BLaER1 treated with 17β-estradiol and CSF1 and Interleukin-3, amounts not matched to agents 10 nM and 100 nM (cell line): ENCODE data around the gene EPN3.

Source experiments
- H3K27ac ChIP-seq, 11 experiments: shearing (Covaris generic); formaldehyde crosslinking; 2 replicates each; pipeline ENCODE4 v1.8.1; 2022
- H3K27me3 ChIP-seq, 11 experiments: shearing (Covaris generic); formaldehyde crosslinking; 2 replicates each; pipeline ENCODE4 v1.8.1; 2022
- H3K36me3 ChIP-seq, 11 experiments: shearing (Covaris generic); formaldehyde crosslinking; 2 replicates each; pipeline ENCODE4 v1.8.1; 2022
- H3K4me1 ChIP-seq, 10 experiments: shearing (Covaris generic); formaldehyde crosslinking; 2 replicates each; pipeline ENCODE4 v1.8.1; 2022
- H3K4me2 ChIP-seq, 11 experiments: shearing (Covaris generic); formaldehyde crosslinking; 2 replicates each; pipeline ENCODE4 v1.8.1; 2022
- H3K4me3 ChIP-seq, 10 experiments: shearing (Covaris generic); formaldehyde crosslinking; 2 replicates each; pipeline ENCODE4 v1.8.1; 2022
- H3K9ac ChIP-seq, 11 experiments: shearing (Covaris generic); formaldehyde crosslinking; 2 replicates each; pipeline ENCODE4 v1.8.1; 2022
- H3K9me3 ChIP-seq, 11 experiments: shearing (Covaris generic); formaldehyde crosslinking; replicated peaks in 1 of 11; 2 replicates each; pipeline ENCODE4 v1.8.1; 2022
- H4K20me1 ChIP-seq, 11 experiments: shearing (Covaris generic); formaldehyde crosslinking; 2 replicates each; pipeline ENCODE4 v1.8.1; 2022
- Cebpa-rat ChIP-seq, 11 experiments: shearing (Covaris generic); IDR thresholded peaks; 2 replicates each; pipeline ENCODE4 v1.8.1; 2022

The EPN3 gene

DNA sequence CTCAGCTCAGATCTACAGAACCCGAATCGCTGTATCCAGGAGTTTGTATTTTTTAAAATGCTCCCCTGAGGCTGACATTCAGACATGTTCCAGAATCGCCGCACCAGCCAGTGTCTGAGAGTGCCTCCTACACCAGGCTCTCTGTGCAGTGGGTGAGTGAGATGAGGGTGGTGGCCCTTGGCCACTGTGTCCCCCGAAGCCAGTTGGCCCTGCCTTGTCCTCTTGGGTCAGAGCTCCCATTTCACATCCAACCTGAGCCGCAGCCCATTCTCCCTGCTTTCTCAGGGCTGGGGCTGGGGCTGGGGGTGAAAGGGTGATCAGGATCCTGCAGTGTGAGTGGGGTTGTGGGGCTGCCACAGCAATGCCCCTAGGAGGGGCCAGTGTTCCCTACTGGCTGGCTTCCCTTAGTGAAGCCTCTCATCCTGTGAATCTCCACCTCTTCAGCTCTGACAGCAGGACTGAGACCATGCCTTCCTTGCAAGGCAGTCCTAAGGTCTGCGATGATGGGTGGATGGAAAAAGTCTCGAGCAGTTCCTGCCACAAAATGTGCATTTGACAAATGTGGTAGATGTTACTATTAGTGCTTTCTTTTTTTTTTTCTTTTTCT lies 37.2 kb upstream of the EPN3 start:
- no peak overlapping the region for H3K4me3 ChIP-seq
- no peaks in the 10 kb centered on the region for H3K4me1 ChIP-seq
- 0 out of 22 replicates have a peak, but pooled peaks cover 0 to 5% (median 0%) of the 10 kb centered on the region in 11 experiments for H3K9me3 ChIP-seq
- no peak overlapping the region for H3K27ac ChIP-seq
- H3K27me3 ChIP-seq, result no peaks in the 10 kb centered on the region
- no peak for TF ChIP-seq Cebpa-rat (IDR thresholded peaks at IDR 0.05)
- no peak overlapping the region for H3K4me2 ChIP-seq
- no peaks in the 10 kb centered on the region for H3K36me3 ChIP-seq
- H3K9ac ChIP-seq, result no peak overlapping the region
- no peaks in the 10 kb centered on the region for H4K20me1 ChIP-seq

- no peak overlapping the region for H3K4me2 ChIP-seq
- no peak overlapping the region for H3K4me3 ChIP-seq
These were observed 36.6 kb upstream of the EPN3 start for GRCh38 chr17:50495918-50496317.

GRCh38 chr17:50498021-50498874 lies 34.3 kb upstream of the EPN3 start:
- Histone ChIP-seq H3K9me3 (0 out of 22 replicates have a peak, but pooled peaks cover 0 to 5% (median 0%) of the 10 kb centered on the region in 11 experiments), H4K20me1 (no peaks in the 10 kb centered on the region), H3K27me3 (no peaks in the 10 kb centered on the region), H3K9ac (no peak overlapping the region), H3K36me3 (no peaks in the 10 kb centered on the region), H3K4me2 (no peak overlapping the region), H3K4me1 (peaks cover 0 to 8% (median under 1%) of the 10 kb centered on the region in 10 experiments; a peak in 7 of 20 replicates), H3K27ac (no peak overlapping the region), H3K4me3 (no peak overlapping the region)
- no peak for TF ChIP-seq Cebpa-rat (IDR thresholded peaks at IDR 0.05)

More at GRCh38 chr17:50495918-50496317, 36.6 kb upstream of the EPN3 start:
- Histone ChIP-seq H3K9ac (no peak overlapping the region), H4K20me1 (no peaks in the 10 kb centered on the region), H3K27me3 (no peaks in the 10 kb centered on the region), H3K36me3 (no peaks in the 10 kb centered on the region), H3K9me3 (0 out of 22 replicates have a peak, but pooled peaks cover 0 to 5% (median 0%) of the 10 kb centered on the region in 11 experiments), H3K27ac (no peak overlapping the region), H3K4me1 (no peaks in the 10 kb centered on the region)
- no peak for TF ChIP-seq Cebpa-rat (IDR thresholded peaks at IDR 0.05)

DNA sequence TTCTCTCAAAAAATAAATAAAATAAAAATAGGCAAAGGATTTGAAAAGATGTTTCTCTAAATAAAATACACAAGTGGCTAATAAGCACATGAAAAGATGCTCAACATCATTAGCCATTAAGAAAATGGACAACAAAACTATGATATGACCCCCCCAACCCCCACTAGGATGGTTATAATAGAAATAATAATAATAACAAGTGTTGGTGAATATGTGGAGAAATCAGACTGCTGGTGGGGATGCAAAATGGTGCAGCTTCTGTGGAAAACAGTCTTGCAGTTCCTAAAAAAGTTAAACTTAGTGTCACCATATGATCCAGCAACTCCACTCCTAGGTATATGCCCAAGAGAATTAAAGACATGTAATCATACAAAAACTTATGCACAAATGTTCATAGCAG lies 33.3 kb upstream of the EPN3 start:
- H3K9ac ChIP-seq, result no peak overlapping the region
- H3K4me2 ChIP-seq, result no peak overlapping the region
- TF ChIP-seq Cebpa-rat (IDR thresholded peaks at IDR 0.05), result no peak
- no peaks in the 10 kb centered on the region for H4K20me1 ChIP-seq
- H3K4me3 ChIP-seq, result no peak overlapping the region
- no peak overlapping the region for H3K27ac ChIP-seq
- no peaks in the 10 kb centered on the region for H3K27me3 ChIP-seq
- peaks cover 0 to 18% (median 9%) of the 10 kb centered on the region in 10 experiments; a peak in 15 of 20 replicates for H3K4me1 ChIP-seq
- H3K36me3 ChIP-seq, result no peaks in the 10 kb centered on the region
- 0 out of 22 replicates have a peak, but pooled peaks cover 0 to 5% (median 0%) of the 10 kb centered on the region in 11 experiments for H3K9me3 ChIP-seq

- Histone ChIP-seq H3K4me3 (no peak overlapping the region), H3K36me3 (no peaks in the 10 kb centered on the region), H3K27me3 (no peaks in the 10 kb centered on the region), H4K20me1 (no peaks in the 10 kb centered on the region), H3K4me2 (no peak overlapping the region), H3K9me3 (0 out of 22 replicates have a peak, but pooled peaks cover 0 to 5% (median 0%) of the 10 kb centered on the region in 11 experiments), H3K4me1 (peaks cover 0 to 22% (median 13%) of the 10 kb centered on the region in 10 experiments; a peak in 15 of 20 replicates), H3K9ac (no peak overlapping the region), H3K27ac (no peak overlapping the region)
- TF ChIP-seq Cebpa-rat (IDR thresholded peaks at IDR 0.05), result no peak
These were observed 32.8 kb upstream of the EPN3 start for GRCh38 chr17:50499721-50500120.

DNA sequence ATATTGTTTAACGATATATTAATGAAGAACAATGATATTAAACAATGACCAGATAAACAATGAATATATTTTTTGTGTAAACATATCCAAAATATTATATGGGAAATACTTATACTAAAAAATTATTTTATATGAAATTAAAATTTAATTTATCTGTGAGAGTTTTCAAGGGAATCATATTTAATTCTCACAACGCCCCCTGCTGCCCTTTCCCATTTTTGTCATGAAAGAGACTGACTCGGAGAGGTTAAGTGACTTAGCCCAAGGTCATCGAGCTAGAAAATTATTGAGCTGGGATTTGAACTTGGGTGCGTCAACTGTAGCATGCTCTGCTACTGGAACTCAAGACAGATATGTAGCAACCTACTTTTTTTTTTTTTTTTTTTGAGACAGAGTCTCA lies 31.5 kb upstream of the EPN3 start:
- Histone ChIP-seq H3K4me2 (no peak overlapping the region), H3K27ac (no peak overlapping the region)

DNA sequence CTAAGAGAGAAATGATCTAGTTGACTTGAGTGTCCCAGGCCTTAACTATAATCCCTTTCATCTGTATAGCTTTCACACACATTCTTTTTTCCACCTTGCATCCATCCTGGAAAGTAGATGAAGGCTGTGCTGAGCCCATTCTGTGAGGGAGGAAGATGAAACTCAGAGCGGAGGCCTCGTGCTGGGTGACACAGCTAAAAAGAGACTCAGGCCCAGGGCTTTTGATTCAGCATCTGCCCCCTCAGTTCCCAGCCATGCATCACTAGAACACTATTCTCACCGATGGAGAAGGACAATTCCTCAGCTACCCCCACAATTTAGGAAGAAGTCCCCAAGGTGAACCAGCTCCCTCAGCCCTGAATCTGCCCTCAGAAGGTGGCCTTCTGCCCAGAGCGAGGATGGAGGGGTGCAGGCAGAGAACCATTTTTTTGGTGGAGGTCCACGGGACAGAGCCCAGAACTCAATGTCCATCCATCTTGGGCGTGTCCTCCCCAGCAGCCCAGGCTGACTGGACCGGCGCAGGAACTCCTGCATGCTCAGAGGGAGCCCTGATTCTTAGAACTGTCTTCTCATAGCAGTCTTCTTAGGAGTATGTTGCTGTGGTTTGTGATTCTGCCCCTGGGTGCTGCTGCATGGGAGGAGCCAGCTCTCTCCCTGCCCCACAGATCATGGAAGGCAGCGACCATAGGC lies 30.1 kb upstream of the EPN3 start:
- peaks cover 0 to 22% (median 13%) of the 10 kb centered on the region in 10 experiments; a peak in 15 of 20 replicates for H3K4me1 ChIP-seq
- H3K9me3 ChIP-seq, result 0 out of 22 replicates have a peak, but pooled peaks cover 0 to 5% (median 0%) of the 10 kb centered on the region in 11 experiments
- H4K20me1 ChIP-seq, result no peaks in the 10 kb centered on the region
- H3K36me3 ChIP-seq, result no peaks in the 10 kb centered on the region
- TF ChIP-seq Cebpa-rat (IDR thresholded peaks at IDR 0.05), result no peak
- no peak overlapping the region for H3K4me3 ChIP-seq
- 0 out of 22 replicates have a peak overlapping the region, but pooled peaks of 1 of the 11 experiments have one; percentile 0 for H3K9ac ChIP-seq
- H3K27ac ChIP-seq, result peak overlapping the region in 2 of 11 experiments; percentile 51 to 61; a peak in 2 of 22 replicates
- peaks cover 2 to 19% (median 11%) of the 10 kb centered on the region in 11 experiments; a peak in 21 of 22 replicates for H3K27me3 ChIP-seq
- no peak overlapping the region; a peak in 1 of 22 replicates for H3K4me2 ChIP-seq

More for the DNA sequence above, 31.5 kb upstream of the EPN3 start:
- TF ChIP-seq Cebpa-rat (IDR thresholded peaks at IDR 0.05), result no peak
- Histone ChIP-seq H3K9me3 (0 out of 22 replicates have a peak, but pooled peaks cover 0 to 5% (median 0%) of the 10 kb centered on the region in 11 experiments), H4K20me1 (no peaks in the 10 kb centered on the region), H3K4me1 (peaks cover 0 to 22% (median 13%) of the 10 kb centered on the region in 10 experiments; a peak in 15 of 20 replicates), H3K9ac (no peak overlapping the region), H3K4me3 (no peak overlapping the region), H3K27me3 (peaks cover 0 to 5% (median 0%) of the 10 kb centered on the region in 11 experiments; a peak in 4 of 22 replicates), H3K36me3 (no peaks in the 10 kb centered on the region)

DNA sequence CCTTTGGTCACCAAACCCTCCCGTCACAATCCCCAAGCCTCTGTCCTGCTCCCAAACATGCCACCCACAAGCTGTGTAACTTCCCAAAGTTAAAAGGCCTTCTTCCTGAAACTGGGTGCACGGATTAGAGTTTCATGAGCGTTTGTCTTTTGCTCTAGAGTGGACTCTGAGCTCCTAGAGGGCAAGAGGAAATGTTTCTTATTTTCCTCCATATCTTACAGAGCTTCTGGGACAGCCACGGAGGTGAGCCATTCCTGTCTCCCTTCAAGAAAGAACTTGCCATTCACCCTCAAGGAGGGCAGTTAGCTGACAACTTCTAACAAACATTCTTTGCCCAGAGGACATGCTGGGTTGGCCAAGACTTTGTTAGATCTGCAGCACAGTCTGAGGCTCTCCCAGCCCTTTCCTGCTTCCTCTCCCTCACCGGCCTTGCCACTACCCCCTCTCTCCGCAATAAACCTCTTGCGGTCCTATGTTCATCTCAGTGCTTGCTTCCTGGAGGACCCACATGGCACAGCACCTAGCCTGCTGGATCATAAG lies 26.9 kb upstream of the EPN3 start:
- no peak overlapping the region for H3K4me2 ChIP-seq
- H3K4me3 ChIP-seq, result no peak overlapping the region
- no peaks in the 10 kb centered on the region for H3K36me3 ChIP-seq
- H3K27ac ChIP-seq, result no peak overlapping the region
- TF ChIP-seq Cebpa-rat (IDR thresholded peaks at IDR 0.05), result no peak
- no peaks in the 10 kb centered on the region for H3K9me3 ChIP-seq
- H4K20me1 ChIP-seq, result 0 out of 22 replicates have a peak, but pooled peaks cover 0 to 5% (median 0%) of the 10 kb centered on the region in 11 experiments
- H3K4me1 ChIP-seq, result peaks cover 0 to 29% (median 21%) of the 10 kb centered on the region in 10 experiments; a peak in 18 of 20 replicates
- peaks cover 22 to 46% (median 37%) of the 10 kb centered on the region in 11 experiments for H3K27me3 ChIP-seq
- no peak overlapping the region for H3K9ac ChIP-seq
